Dermis microvascular lymphatic vessel endothelial cell (primary cell): ENCODE data around the gene PROSER3. TPM values are rescaled to one million over a fixed set of nuclear protein-coding genes. Genes with fewer than 3 reads are reported as not detected.
"Not testable (repeated sequence)": the region's sequence is repeated elsewhere in the genome, so short reads cannot be mapped to it uniquely, and the experiment has no call there.

Source experiments
- DNase-seq, 2 donors: peaks; one replicate each; pipeline versions ENCODE4 v3.0.0 to v3.0.0-alpha.2; 2010; ENCODE audit warnings: low read depth in 2 of 2
- total RNA-seq: library from RNA; depleted of rRNA; stranded (reverse); fragments of >200 nt; gene quantifications from 2 replicates; pipeline ENCODE4 v1.2.1, GENCODE V29; 2014

The PROSER3 gene
- total RNA-seq, 1 donor from 2014 or later, result 1.4 TPM

GRCh38 chr19:35722461-35722860 is 35.5 kb upstream of the PROSER3 start:
- no peak for DNase-seq

GRCh38 chr19:35722897-35723296 is 35.1 kb upstream of the PROSER3 start:
- no peak for DNase-seq

GRCh38 chr19:35723671-35724070 is 34.3 kb upstream of the PROSER3 start:
- DNase-seq, result no peak

GRCh38 chr19:35724132-35724531 is 33.8 kb upstream of the PROSER3 start:
- DNase-seq, result not testable (repeated sequence)

- DNase-seq, result no peak
These were observed 33.4 kb upstream of the PROSER3 start for GRCh38 chr19:35724560-35724959.

GRCh38 chr19:35725216-35725861 is 32.6 kb upstream of the PROSER3 start:
- DNase-seq, result no peak

GRCh38 chr19:35727053-35727955 is 30.7 kb upstream of the PROSER3 start:
- no peak for DNase-seq

GRCh38 chr19:35727956-35728706 is 29.8 kb upstream of the PROSER3 start:
- DNase-seq, result no peak

GRCh38 chr19:35729021-35729420 is 29.0 kb upstream of the PROSER3 start:
- DNase-seq, result no peak

- DNase-seq, result no peak
These were observed 28.2 kb upstream of the PROSER3 start for GRCh38 chr19:35729763-35730162.

- no peak for DNase-seq
These were observed 27.6 kb upstream of the PROSER3 start for GRCh38 chr19:35730326-35730725.

- DNase-seq, result no peak
These were observed 26.6 kb upstream of the PROSER3 start for GRCh38 chr19:35731353-35731752.

- DNase-seq, result no peak
These were observed 26.1 kb upstream of the PROSER3 start for GRCh38 chr19:35731779-35732405.

GRCh38 chr19:35732540-35733179 is 25.3 kb upstream of the PROSER3 start:
- DNase-seq, result no peak

- DNase-seq, result no peak
These were observed 24.5 kb upstream of the PROSER3 start for GRCh38 chr19:35733180-35734125.

GRCh38 chr19:35734273-35734672 is 23.7 kb upstream of the PROSER3 start:
- no peak for DNase-seq

- no peak for DNase-seq
These were observed 23.1 kb upstream of the PROSER3 start for GRCh38 chr19:35734889-35735288.

GRCh38 chr19:35736913-35737886 is 20.8 kb upstream of the PROSER3 start:
- DNase-seq, result no peak
